CD14-positive monocyte (primary cell): ENCODE results near the gene SLC20A1. TPM values are rescaled to one million over a fixed set of nuclear protein-coding genes. Genes with fewer than 3 reads are reported as not detected.

Experiments used
- DNase-seq, 3 donors: peaks; one replicate each; pipeline ENCODE4 v3.0.0-alpha.2; 2011 to 2022
- H2AFZ ChIP-seq: 2 replicates; pipeline ENCODE4 v1.6.0; 2012; ENCODE audit warnings: mild to moderate bottlenecking, low read depth, low read length, inconsistent platforms; ENCODE audit not compliant: insufficient read depth, poor library complexity, severe bottlenecking
- H3K27ac ChIP-seq, 2 donors: 1 replicate in 1 of 2; 2 replicates in 1 of 2; pipeline ENCODE4 v1.5.1; 2012 to 2013; ENCODE audit warnings: low read length in 2 of 2, control low read depth in 1 of 2, inconsistent platforms in 1 of 2, low read depth in 1 of 2, mild to moderate bottlenecking in 1 of 2
- H3K27me3 ChIP-seq, 2 donors: one replicate each; pipeline versions ENCODE4 v1.6.0 to v1.6.1; 2011 to 2013; ENCODE audit warnings: low read length in 2 of 2; ENCODE audit not compliant: control insufficient read depth in 2 of 2, insufficient read depth in 2 of 2
- H3K36me3 ChIP-seq, 2 donors: replicated peaks in 1 of 2; 1 replicate in 1 of 2; 2 replicates in 1 of 2; pipeline versions ENCODE4 v1.5.1 to v1.6.1; 2012 to 2013; ENCODE audit warnings: low read length in 2 of 2, control low read depth in 1 of 2, inconsistent platforms in 1 of 2, mild to moderate bottlenecking in 1 of 2; ENCODE audit not compliant: insufficient read depth in 2 of 2, control insufficient read depth in 1 of 2
- H3K4me1 ChIP-seq, 2 donors: 1 replicate in 1 of 2; 2 replicates in 1 of 2; pipeline versions ENCODE4 v1.5.1 to v1.6.1; 2012 to 2013; ENCODE audit warnings: low read length in 2 of 2, control low read depth in 1 of 2, inconsistent platforms in 1 of 2, mild to moderate bottlenecking in 1 of 2, moderate library complexity in 1 of 2; ENCODE audit not compliant: insufficient read depth in 2 of 2, control insufficient read depth in 1 of 2
- H3K4me2 ChIP-seq: replicated peaks from 2 replicates; pipeline ENCODE3; 2012; ENCODE audit warnings: low read length, moderate library complexity, mild to moderate bottlenecking; ENCODE audit not compliant: poor library complexity, severe bottlenecking; ENCODE audit errors: extremely low read depth
- H3K4me3 ChIP-seq, 3 experiments: fragments of 200-600 bp in 1 of 3; sonication (generic) in 1 of 3; replicated peaks in 1 of 3; 1 replicate in 2 of 3; 2 replicates in 1 of 3; pipeline ENCODE4 v1.5.1; 2011 to 2013; ENCODE audit warnings: low read length in 3 of 3, mild to moderate bottlenecking in 3 of 3, control low read depth in 2 of 3, low read depth in 2 of 3, inconsistent platforms in 1 of 3, moderate library complexity in 1 of 3
- H3K79me2 ChIP-seq: 2 replicates; pipeline ENCODE4 v1.6.0; 2012; ENCODE audit warnings: mild to moderate bottlenecking, control low read depth, inconsistent platforms, low read length, moderate library complexity; ENCODE audit not compliant: insufficient read depth
- H3K9ac ChIP-seq: 2 replicates; pipeline ENCODE4 v1.6.0; 2017; ENCODE audit warnings: low read length, mild to moderate bottlenecking; ENCODE audit not compliant: insufficient read depth, poor library complexity, severe bottlenecking
- H3K9me3 ChIP-seq, 2 donors: replicated peaks in 1 of 2; 1 replicate in 1 of 2; 2 replicates in 1 of 2; pipeline versions ENCODE4 v1.5.1 to v1.6.1; 2012 to 2013; ENCODE audit warnings: low read length in 2 of 2, control low read depth in 1 of 2; ENCODE audit not compliant: control insufficient read depth in 1 of 2, insufficient read depth in 1 of 2
- H4K20me1 ChIP-seq: 2 replicates; pipeline ENCODE4 v1.6.0; 2012; ENCODE audit warnings: mild to moderate bottlenecking, low read length, control low read depth, moderate library complexity; ENCODE audit not compliant: insufficient read depth
- H3K27ac Mint-ChIP-seq, 7 donors: one replicate each; pipeline ENCODE4 v1.8.0; 2020; ENCODE audit warnings: mild to moderate bottlenecking in 7 of 7, mixed read lengths in 7 of 7, moderate library complexity in 6 of 7, inconsistent platforms in 2 of 7
- H3K27me3 Mint-ChIP-seq, 3 donors: one replicate each; pipeline ENCODE4 v1.8.0; 2021 to 2022; ENCODE audit warnings: low read depth in 3 of 3, mild to moderate bottlenecking in 3 of 3, mixed read lengths in 3 of 3, moderate library complexity in 3 of 3, inconsistent platforms in 1 of 3
- H3K36me3 Mint-ChIP-seq, 2 donors: one replicate each; pipeline ENCODE4 v1.8.0; 2020; ENCODE audit warnings: mixed read lengths in 2 of 2, inconsistent platforms in 1 of 2, mild to moderate bottlenecking in 1 of 2
- H3K4me1 Mint-ChIP-seq: one replicate; pipeline ENCODE4 v1.8.0; 2020; ENCODE audit warnings: mild to moderate bottlenecking, mixed read lengths
- H3K4me3 Mint-ChIP-seq, 2 donors: one replicate each; pipeline ENCODE4 v1.8.0; 2020; ENCODE audit warnings: mild to moderate bottlenecking in 2 of 2, mixed read lengths in 2 of 2, moderate library complexity in 1 of 2
- H3K9me3 Mint-ChIP-seq, 7 donors: one replicate each; pipeline ENCODE4 v1.8.0; 2020 to 2022; ENCODE audit warnings: mixed read lengths in 7 of 7, mild to moderate bottlenecking in 6 of 7, moderate library complexity in 6 of 7, inconsistent platforms in 2 of 7
- WGBS: methylation state at CpG from one replicate; pipeline ENCODE4 v1.1.5; 2013; ENCODE audit warnings: missing lambda C conversion rate; ENCODE audit not compliant: insufficient coverage; 5-methylcytosine and 5-hydroxymethylcytosine counted together
- intact Hi-C, 2 donors: fragments of 100-400 bp; cut with micrococcal nuclease; formaldehyde crosslinking; loops; one replicate each; pipeline versions ENCODE4 v1.15.0 to v1.15.1; 2023
- polyA plus RNA-seq, 3 donors: library from polyadenylated mRNA; depleted of rRNA in 1 of 3; unstranded in 2 of 3; stranded (reverse) in 1 of 3; fragments of 300-500 nt in 2 of 3; fragments of >200 nt in 1 of 3; fragmentation: Illumina TruSeq in 2 of 3; gene quantifications; 1 replicate in 2 of 3; 2 replicates in 1 of 3; pipeline ENCODE4 v1.2.3, GENCODE V29; 2012 to 2021
- TF ChIP-seq, protein P1 (sequence below): fragments of 200-600 bp; IDR thresholded peaks from one replicate; pipeline ENCODE4 v1.8.0; 2022; ENCODE audit warnings: antibody characterized with exemption, mild to moderate bottlenecking

SLC20A1 gene
- polyA plus RNA-seq, 3 donors: 16.1 to 112 (median 36.3) TPM

GRCh38 chr2:112692495-112692911 lies 46.8 kb downstream of the SLC20A1 start:
- H3K36me3 Mint-ChIP-seq: peaks cover 0 to 5% of the 10 kb centered on the region in 2 donors
- H3K27me3 Mint-ChIP-seq: peaks cover 0 to 3% (median 0%) of the 10 kb centered on the region in 3 donors
- H3K27me3 ChIP-seq: no peaks in the 10 kb centered on the region
- H3K4me3 Mint-ChIP-seq: peak overlapping the region; percentile 49
- H3K9me3 Mint-ChIP-seq: peaks cover 0 to 2% (median 0%) of the 10 kb centered on the region in 7 donors
- H3K9me3 ChIP-seq: no peaks in the 10 kb centered on the region
- peak overlapping the region in 1 of 3 experiments; percentile 3 for H3K4me3 ChIP-seq
- intact Hi-C loops: loop anchor here (1.0 to 5.0 kb wide), 3 partner anchors 8 to 45 kb away; partner anchors contain the start of gene SLC20A1 (in 2 of the 2)
- no peaks in the 10 kb centered on the region for H3K36me3 ChIP-seq
- DNase-seq: peak; percentile 90 to 96 (median 91)
- peak overlapping the region; percentile 1 for H3K9ac ChIP-seq
- no peaks in the 10 kb centered on the region for H4K20me1 ChIP-seq
- H3K4me1 Mint-ChIP-seq: peaks cover 53% of the 10 kb centered on the region
- peak overlapping the region; percentile 94 to 99 (median 97) for H3K27ac Mint-ChIP-seq
- H3K4me2 ChIP-seq: peak overlapping the region; percentile 18
- H2AFZ ChIP-seq: no peak overlapping the region
- H3K79me2 ChIP-seq: no peaks in the 10 kb centered on the region
- peak overlapping the region; percentile 84 to 89 for H3K27ac ChIP-seq
- TF ChIP-seq, protein P1, sequence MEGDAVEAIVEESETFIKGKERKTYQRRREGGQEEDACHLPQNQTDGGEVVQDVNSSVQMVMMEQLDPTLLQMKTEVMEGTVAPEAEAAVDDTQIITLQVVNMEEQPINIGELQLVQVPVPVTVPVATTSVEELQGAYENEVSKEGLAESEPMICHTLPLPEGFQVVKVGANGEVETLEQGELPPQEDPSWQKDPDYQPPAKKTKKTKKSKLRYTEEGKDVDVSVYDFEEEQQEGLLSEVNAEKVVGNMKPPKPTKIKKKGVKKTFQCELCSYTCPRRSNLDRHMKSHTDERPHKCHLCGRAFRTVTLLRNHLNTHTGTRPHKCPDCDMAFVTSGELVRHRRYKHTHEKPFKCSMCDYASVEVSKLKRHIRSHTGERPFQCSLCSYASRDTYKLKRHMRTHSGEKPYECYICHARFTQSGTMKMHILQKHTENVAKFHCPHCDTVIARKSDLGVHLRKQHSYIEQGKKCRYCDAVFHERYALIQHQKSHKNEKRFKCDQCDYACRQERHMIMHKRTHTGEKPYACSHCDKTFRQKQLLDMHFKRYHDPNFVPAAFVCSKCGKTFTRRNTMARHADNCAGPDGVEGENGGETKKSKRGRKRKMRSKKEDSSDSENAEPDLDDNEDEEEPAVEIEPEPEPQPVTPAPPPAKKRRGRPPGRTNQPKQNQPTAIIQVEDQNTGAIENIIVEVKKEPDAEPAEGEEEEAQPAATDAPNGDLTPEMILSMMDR: no peak
- peaks cover 46 to 57% of the 10 kb centered on the region in 2 donors for H3K4me1 ChIP-seq
- 0% methylated on average over 5 of the region's 5 CpGs for WGBS

DNA sequence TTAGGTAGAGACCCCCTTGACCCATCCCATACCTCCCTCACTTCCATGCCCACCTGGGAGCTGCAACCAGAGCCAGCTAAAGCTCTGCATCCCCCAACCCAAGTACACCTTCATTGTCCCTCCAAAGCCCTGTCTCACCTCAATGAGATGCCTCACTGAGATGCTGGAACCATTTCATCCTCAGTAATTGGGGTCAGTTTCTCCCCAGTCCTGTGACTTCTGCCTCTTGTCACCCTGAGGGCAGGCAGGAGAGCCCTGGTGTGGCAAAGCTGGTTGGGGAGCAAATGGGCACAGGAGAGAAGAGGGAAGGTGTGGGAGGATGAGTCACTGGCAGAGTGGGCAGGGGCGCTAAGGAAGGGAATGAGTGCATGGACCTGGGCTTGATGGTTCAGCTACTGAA lies 47.2 kb downstream of the SLC20A1 start:
- H3K4me3 Mint-ChIP-seq: peak overlapping the region; percentile 4 to 49

More for the DNA sequence above, 47.2 kb downstream of the SLC20A1 start:
- H3K36me3 Mint-ChIP-seq: peaks cover 0 to 5% of the 10 kb centered on the region in 2 donors
- Histone ChIP-seq H3K27ac (peak overlapping the region; percentile 84 to 89), H3K27me3 (no peaks in the 10 kb centered on the region), H3K9me3 (no peaks in the 10 kb centered on the region), H3K9ac (peak overlapping the region; percentile 1), H2AFZ (no peak overlapping the region), H3K36me3 (no peaks in the 10 kb centered on the region), H3K4me1 (peaks cover 46 to 60% of the 10 kb centered on the region in 2 donors), H3K4me3 (peak overlapping the region in 1 of 3 experiments; percentile 3), H3K79me2 (no peaks in the 10 kb centered on the region), H4K20me1 (no peaks in the 10 kb centered on the region), H3K4me2 (peak overlapping the region; percentile 18)
- intact Hi-C loops: loop anchor here (1.0 to 5.0 kb wide), 3 partner anchors 7 to 46 kb away; partner anchors contain the start of gene SLC20A1 (in 2 of the 2)
- peaks cover 55% of the 10 kb centered on the region for H3K4me1 Mint-ChIP-seq
- peaks cover 0 to 3% (median 0%) of the 10 kb centered on the region in 3 donors for H3K27me3 Mint-ChIP-seq
- peak in 2 of 3 donors; percentile 19 to 62 for DNase-seq
- TF ChIP-seq, protein P1: no peak
- H3K9me3 Mint-ChIP-seq: peaks cover 0 to 2% (median 0%) of the 10 kb centered on the region in 7 donors
- peak overlapping the region; percentile 94 to 99 (median 97) for H3K27ac Mint-ChIP-seq
- WGBS: no CpG with 5 or more reads among the region's 1 CpG
